Measurements from ENCODE around the gene PAK4. TPM values are rescaled to one million over a fixed set of nuclear protein-coding genes. Genes with fewer than 3 reads are reported as not detected.

The PAK4 gene
- 10 to 100 TPM; 14.6 to 18.4 TPM for total RNA-seq

DNA sequence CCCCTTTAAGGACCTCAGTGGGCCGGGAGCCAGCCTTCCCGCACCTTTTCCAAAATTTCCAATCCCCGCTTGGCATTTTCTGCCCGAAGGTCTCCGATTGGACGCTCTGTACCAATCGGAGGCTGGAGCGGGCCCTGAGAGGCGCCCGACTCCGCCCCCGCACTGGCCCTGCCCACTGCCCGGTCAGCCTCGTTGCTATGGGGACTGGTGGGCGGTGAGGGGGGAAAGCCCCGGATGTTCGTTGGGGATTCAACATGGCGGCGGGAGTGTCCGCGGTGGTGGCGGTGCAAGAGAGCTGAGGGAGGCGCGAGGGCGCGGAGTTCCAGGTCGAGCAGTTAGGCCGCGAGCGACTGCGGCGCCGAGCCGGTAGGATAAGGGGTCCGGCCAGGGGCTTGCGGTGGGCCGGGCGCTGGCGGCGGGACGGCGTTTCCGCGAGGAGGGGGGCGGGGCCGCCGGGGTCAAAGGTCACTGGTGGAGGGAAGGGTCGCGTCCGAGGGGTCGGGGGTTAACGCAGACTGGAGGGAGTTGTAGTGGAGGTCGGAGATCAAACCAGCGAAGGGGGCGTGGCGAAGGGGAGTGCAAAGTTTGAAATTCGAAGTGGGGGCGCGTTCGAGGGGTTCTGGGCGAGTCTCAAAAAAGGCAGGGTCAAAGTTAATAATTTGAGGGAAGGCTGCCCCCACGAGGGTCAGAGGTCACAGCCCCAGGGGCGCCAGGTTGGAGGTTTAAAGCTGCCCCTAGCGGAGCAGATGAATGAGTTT, at the start of gene PAK4:
Gene PAK4 (plus strand): TSS at position 233 of the 758 bp plus-strand sequence. CDS start 43,768 bp downstream, outside the sequence.
- peaks cover 34% of the 10 kb centered on the region for H3K4me1 Mint-ChIP-seq
- peak within 1 kb of the TSS; percentile 89 for H3K27ac Mint-ChIP-seq
- H3K9me3 Mint-ChIP-seq (ENCODE audit: low read depth): no peaks in the 10 kb centered on the region
- peak; percentile 99 for ATAC-seq
- DNase-seq: peak; percentile 98
- CTCF ChIA-PET: interaction anchor here (0.7 to 1.5 kb wide), 3 partner anchors 202 to 407 kb away, joined by 3 to 6 read pairs (median 3); partner anchors contain the start of gene EID2B
- H3K4me3 Mint-ChIP-seq: peak within 1 kb of the TSS; percentile 85
- peaks cover 4% of the 10 kb centered on the region for H3K27me3 Mint-ChIP-seq
- no peaks in the 10 kb centered on the region for H3K36me3 Mint-ChIP-seq

DNA sequence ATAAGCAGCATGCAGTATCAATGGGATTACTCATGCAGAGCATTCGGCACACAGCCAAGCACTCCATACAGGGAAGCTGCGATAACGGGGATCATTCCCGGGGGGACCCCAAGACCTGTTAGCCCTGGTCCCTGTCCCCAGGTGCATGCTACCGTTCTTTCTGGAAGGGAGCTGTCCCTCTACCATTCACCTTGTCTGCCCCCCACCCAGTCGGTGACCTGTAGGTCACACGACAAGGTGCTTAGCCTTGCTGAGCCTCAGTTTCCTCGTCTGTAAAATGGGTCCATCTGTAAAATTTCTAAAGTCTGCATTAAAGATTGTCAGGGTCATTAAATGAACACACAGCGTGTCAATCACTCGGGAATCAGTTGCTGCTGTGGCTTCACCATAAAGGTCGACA, 48.3 kb upstream of the PAK4 start:
- Mint-ChIP-seq H3K27ac (no peak overlapping the region), H3K9me3 (ENCODE audit: low read depth) (no peaks in the 10 kb centered on the region), H3K36me3 (no peaks in the 10 kb centered on the region), H3K27me3 (peaks cover 19% of the 10 kb centered on the region), H3K4me1 (peaks cover 23% of the 10 kb centered on the region), H3K4me3 (no peak overlapping the region)
- DNase-seq (no peak), ATAC-seq (no peak)
- CTCF ChIA-PET: interaction anchor here (1.3 kb wide), 1 partner anchor 25 kb away, joined by 3 read pairs; no protein-coding TSS in a partner anchor

DNA sequence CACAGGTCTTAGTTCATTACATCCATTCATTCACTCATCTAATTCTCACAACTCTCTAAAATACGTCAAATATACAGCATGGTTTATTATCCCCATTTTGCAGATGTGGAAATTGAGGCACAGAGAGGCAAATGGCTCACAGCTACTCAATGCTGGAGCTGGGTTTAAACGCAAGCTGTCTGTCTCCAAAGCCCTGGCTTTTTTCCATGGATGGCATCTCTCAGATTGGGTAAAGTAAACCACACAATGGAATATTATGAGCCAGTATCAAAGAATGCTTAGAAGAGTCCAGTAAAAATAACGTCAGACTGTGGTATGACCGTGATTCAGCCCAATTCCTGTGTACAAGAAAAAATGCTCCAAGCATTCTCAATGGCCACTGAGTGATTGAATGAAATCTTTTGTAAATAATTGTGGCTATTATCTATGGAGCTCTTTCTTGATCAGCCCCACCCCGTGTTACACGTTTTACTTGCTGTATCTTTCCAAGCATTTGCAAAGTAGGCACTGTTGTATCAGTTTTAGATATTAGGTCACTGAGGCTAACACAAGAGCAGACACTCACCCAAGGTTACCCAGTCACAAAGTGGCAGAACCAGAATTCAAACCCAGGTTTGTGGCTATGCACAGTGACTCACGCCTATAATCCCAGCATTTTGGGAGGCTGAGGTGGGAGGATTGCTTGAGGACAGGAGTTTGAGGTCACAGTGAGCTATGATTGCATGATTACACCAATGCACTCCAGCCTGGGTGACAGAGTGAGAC, 47.0 kb upstream of the PAK4 start:
- H3K9me3 Mint-ChIP-seq (ENCODE audit: low read depth): no peaks in the 10 kb centered on the region
- CTCF ChIA-PET: interaction anchor here (0.8 to 1.5 kb wide), 4 partner anchors 8 to 32 kb away, joined by 3 to 4 read pairs (median 3); no protein-coding TSS in a partner anchor
- H3K36me3 Mint-ChIP-seq: no peaks in the 10 kb centered on the region
- DNase-seq: no peak
- H3K27me3 Mint-ChIP-seq: peaks cover 32% of the 10 kb centered on the region
- ATAC-seq: no peak
- H3K4me3 Mint-ChIP-seq: no peak overlapping the region
- peaks cover 16% of the 10 kb centered on the region for H3K4me1 Mint-ChIP-seq
- no peak overlapping the region for H3K27ac Mint-ChIP-seq

DNA sequence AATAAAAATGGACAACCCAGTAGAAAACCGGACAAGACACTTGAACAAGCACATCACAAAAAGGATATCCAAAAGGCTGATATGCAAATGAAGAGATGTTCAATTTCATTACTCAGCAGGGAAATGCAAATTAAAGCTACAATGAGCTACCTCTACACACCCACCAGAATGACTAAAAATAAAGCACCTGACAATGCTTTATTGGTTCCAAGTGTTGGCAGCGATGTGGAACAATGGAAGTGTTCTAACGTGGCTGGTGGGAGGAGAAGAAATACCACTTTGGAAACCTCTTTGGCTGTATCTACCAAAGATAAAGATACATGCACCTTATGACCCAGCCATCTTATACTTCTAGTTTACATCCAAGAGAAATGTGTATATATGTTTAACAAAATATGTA, 45.2 kb upstream of the PAK4 start:
- DNase-seq: no peak
- Mint-ChIP-seq H3K27me3 (peaks cover 46% of the 10 kb centered on the region), H3K4me3 (no peak overlapping the region), H3K27ac (no peak overlapping the region), H3K4me1 (peaks cover 14% of the 10 kb centered on the region), H3K36me3 (no peaks in the 10 kb centered on the region), H3K9me3 (ENCODE audit: low read depth) (no peaks in the 10 kb centered on the region)
- no peak for ATAC-seq
- CTCF ChIA-PET: no interaction called here

DNA sequence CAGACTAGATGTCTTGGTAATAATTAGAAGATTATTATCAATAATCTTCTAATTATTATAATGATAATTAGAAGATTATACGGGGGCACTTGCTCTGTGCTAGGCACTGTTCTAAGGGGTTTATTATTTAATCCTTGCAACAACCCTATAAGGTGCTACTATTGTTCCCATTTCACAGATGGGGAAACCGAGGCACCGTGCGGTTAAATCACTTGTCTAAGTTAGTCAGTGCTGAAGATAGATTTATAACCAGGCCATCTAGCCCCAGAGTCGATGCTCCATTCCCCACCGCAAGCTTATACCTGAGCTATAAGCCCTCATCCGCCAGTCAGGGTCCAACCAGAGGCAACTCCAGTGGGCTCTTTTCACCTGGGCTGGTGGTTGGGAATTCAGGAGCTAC, 43.4 kb upstream of the PAK4 start:
- H3K4me1 Mint-ChIP-seq: peaks cover 14% of the 10 kb centered on the region
- CTCF ChIA-PET: no interaction called here
- H3K36me3 Mint-ChIP-seq: no peaks in the 10 kb centered on the region
- H3K9me3 Mint-ChIP-seq (ENCODE audit: low read depth): no peaks in the 10 kb centered on the region
- no peak for ATAC-seq
- no peak overlapping the region for H3K27ac Mint-ChIP-seq
- peaks cover 54% of the 10 kb centered on the region for H3K27me3 Mint-ChIP-seq
- no peak overlapping the region for H3K4me3 Mint-ChIP-seq
- no peak for DNase-seq

DNA sequence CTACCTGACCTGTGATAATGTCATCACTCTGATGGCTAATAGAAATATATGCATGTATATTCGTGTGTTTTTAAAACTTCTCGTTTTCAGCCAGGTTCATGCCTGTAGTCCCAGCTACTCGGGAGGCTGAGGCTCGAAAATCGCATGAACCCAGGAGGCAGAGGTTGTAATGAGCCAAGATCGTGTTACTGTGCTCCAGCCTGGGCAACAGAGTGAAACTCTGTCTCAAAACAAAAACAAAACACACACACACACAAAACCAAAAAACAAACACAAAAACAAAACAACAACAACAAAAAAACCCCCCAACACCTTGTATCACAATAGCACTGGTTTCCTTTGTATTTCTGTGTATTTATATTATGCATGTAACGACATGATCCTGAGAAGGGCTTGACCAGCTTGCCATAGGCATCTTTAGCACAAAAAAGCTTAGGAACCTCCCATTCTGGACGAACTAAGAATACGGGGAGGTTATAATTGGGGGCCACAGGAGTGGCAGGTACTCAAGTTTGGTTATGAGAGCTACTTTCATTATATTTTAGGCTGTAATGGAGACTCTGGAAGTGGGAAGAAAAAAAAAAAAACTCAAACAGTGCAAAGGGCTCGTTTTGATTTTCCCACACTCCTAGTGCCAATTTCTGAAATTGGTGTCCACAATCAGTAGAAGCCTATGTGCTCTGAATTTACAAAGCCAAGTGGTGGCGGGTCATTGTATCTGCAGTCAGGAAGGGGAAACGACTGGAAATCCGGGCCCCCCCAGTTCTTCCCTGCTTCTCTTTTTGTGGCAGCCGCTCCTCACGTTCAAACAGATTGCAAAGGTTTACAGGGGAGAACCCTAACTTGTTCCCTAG, 42.6 kb upstream of the PAK4 start:
- no peak overlapping the region for H3K4me3 Mint-ChIP-seq
- DNase-seq (no peak), ATAC-seq (no peak)
- H3K36me3 Mint-ChIP-seq: no peaks in the 10 kb centered on the region
- peaks cover 14% of the 10 kb centered on the region for H3K4me1 Mint-ChIP-seq
- H3K27ac Mint-ChIP-seq: no peak overlapping the region
- CTCF ChIA-PET: no interaction called here
- no peaks in the 10 kb centered on the region for H3K9me3 Mint-ChIP-seq (ENCODE audit: low read depth)
- peaks cover 58% of the 10 kb centered on the region for H3K27me3 Mint-ChIP-seq

DNA sequence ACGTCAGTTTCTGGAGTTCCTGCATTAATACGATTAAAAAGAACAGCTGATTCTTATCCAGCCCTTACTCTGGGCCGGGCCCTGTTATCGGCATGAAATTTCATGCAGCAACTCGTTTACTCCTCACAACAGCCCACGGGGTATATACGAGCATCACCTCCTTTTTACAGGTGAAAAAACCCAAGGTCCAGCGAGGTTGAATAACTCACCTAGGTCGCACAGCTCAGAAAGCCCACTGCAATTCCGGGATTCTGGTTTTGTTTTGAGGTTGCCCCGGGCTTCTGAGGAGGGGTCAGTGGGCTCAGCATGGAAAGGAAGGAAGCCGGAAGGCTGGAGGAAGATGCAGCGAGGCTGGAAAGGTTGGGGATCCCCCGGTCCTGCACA, 42.0 kb upstream of the PAK4 start:
- peaks cover 58% of the 10 kb centered on the region for H3K27me3 Mint-ChIP-seq
- no peaks in the 10 kb centered on the region for H3K9me3 Mint-ChIP-seq (ENCODE audit: low read depth)
- no peak overlapping the region for H3K27ac Mint-ChIP-seq
- CTCF ChIA-PET: interaction anchor here (0.8 kb wide), 1 partner anchor 9 kb away, joined by 3 read pairs; no protein-coding TSS in a partner anchor
- peaks cover 14% of the 10 kb centered on the region for H3K4me1 Mint-ChIP-seq
- ATAC-seq (peak; percentile 23), DNase-seq (no peak)
- no peaks in the 10 kb centered on the region for H3K36me3 Mint-ChIP-seq
- H3K4me3 Mint-ChIP-seq: no peak overlapping the region

DNA sequence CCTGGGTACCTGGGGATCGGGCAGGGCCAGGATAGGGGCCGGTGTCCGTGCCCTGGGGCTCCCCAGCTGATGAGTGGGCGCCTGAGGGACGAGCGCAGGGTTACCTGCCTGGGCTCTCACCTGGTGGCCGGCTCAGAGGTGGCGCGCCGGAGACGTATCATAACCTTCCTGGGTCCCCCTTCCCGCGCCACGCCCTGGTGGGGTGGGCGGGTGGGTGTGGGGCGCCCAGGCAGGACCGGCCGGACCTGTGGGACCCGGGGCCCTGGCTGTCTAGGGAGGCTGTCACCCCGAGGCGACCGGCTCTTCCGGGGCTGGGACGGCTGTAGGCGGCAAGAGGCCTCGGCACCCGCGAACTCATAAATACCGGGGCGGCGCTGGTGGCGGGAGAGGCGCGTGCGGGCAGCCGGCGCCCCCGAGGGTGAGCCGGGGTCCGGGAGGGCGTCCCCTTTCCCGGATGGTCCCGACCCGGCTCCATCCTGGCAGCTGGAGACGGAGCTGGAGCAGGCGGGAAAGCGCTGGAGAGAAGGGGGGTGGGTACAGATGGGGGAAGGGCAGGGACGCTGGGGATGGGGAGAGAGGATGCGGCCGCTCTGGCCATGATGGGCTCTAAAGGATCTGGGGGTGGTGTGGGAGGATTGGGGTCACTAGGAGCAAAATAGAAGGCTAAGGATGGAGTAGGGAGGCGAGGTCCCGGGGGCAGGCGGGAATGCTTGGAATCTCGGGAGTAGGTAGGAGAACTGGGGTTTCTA, 41.4 kb upstream of the PAK4 start, which contains the start of gene ACP7:
Gene ACP7 (plus strand): TSS at position 386 of the 749 bp plus-strand sequence. CDS start 902 bp downstream, outside the sequence.
- H3K27ac Mint-ChIP-seq: no peak within 1 kb of the TSS
- peaks cover 58% of the 10 kb centered on the region for H3K27me3 Mint-ChIP-seq
- H3K36me3 Mint-ChIP-seq: no peaks in the 10 kb centered on the region
- H3K9me3 Mint-ChIP-seq (ENCODE audit: low read depth): no peaks in the 10 kb centered on the region
- CTCF ChIA-PET: interaction anchor here (0.8 kb wide), 1 partner anchor 9 kb away, joined by 3 read pairs; no protein-coding TSS in a partner anchor
- DNase-seq (no peak), ATAC-seq (peak; percentile 45)
- H3K4me3 Mint-ChIP-seq: no peak within 1 kb of the TSS
- H3K4me1 Mint-ChIP-seq: peaks cover 14% of the 10 kb centered on the region

DNA sequence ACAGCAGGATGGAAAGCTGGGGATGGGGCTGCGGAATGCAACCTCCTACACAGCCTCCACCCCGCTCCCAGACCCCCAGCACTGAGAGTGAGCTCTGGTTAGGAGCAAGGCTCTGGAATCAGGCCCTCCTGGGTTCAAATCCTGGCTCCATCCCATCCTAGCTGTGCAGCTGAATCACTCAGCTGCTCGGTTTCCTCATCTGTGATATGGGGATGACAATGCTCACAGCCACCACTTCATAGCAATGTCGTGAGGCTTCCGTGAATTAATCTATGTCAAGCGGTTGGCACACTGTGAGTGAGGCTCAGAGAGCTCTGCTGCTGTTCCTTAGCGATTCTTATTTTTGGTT, 40.9 kb upstream of the PAK4 start:
- Mint-ChIP-seq H3K4me1 (peaks cover 14% of the 10 kb centered on the region), H3K9me3 (ENCODE audit: low read depth) (no peaks in the 10 kb centered on the region), H3K27me3 (peaks cover 60% of the 10 kb centered on the region), H3K36me3 (no peaks in the 10 kb centered on the region), H3K4me3 (no peak overlapping the region), H3K27ac (no peak overlapping the region)
- DNase-seq (no peak), ATAC-seq (no peak)
- CTCF ChIA-PET: no interaction called here

DNA sequence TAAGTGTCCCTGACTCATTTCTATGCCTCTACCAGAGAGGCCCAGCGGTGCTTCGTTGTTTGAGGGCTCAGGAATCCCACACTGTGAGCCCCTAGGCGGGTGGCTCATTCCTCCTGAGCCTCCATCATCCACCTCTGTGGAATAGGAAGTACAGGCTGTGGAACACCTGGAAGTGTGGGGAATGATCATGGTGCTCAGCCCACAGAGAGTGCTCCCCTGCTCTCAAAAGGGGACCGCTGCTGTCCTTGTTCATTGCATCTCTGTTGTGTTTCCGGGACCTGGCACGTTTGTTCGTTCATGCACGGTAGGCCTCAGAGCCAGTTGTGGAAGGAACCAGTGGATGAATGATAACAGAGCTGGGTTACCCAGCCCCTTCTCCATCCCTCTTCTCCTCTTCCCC, 40.2 kb upstream of the PAK4 start:
- DNase-seq (no peak), ATAC-seq (no peak)
- Mint-ChIP-seq H3K27me3 (peaks cover 59% of the 10 kb centered on the region), H3K36me3 (no peaks in the 10 kb centered on the region), H3K4me3 (no peak overlapping the region), H3K27ac (no peak overlapping the region), H3K4me1 (peaks cover 14% of the 10 kb centered on the region), H3K9me3 (ENCODE audit: low read depth) (no peaks in the 10 kb centered on the region)
- CTCF ChIA-PET: interaction anchor here (1.5 kb wide), 1 partner anchor 10 kb away, joined by 3 read pairs; no protein-coding TSS in a partner anchor

DNA sequence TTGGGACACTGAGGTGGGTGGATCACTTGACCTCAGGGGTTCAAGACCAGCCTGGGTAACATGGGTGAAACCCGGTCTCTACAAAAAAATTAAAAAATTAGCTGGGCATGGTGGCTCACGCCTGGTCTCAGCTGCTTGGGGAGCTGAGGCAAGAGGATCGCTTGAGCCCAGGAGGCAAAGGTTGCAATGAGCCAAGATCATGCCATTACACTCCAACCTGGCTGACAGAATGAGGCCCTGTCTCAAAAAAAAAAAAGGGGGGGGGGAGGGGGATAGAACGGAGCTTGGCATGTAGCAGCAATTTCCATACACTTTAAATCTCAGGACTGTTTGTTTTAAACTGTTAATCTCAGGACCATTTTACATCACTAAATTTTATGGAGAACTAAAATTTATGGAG, 39.2 kb upstream of the PAK4 start:
- Mint-ChIP-seq H3K27ac (no peak overlapping the region), H3K4me1 (peaks cover 11% of the 10 kb centered on the region), H3K27me3 (peaks cover 49% of the 10 kb centered on the region), H3K9me3 (ENCODE audit: low read depth) (no peaks in the 10 kb centered on the region), H3K4me3 (no peak overlapping the region), H3K36me3 (no peaks in the 10 kb centered on the region)
- ATAC-seq (no peak), DNase-seq (no peak)
- CTCF ChIA-PET: interaction anchor here (0.7 to 1.5 kb wide), 3 partner anchors 8 to 130 kb away, joined by 3 read pairs; no protein-coding TSS in a partner anchor

DNA sequence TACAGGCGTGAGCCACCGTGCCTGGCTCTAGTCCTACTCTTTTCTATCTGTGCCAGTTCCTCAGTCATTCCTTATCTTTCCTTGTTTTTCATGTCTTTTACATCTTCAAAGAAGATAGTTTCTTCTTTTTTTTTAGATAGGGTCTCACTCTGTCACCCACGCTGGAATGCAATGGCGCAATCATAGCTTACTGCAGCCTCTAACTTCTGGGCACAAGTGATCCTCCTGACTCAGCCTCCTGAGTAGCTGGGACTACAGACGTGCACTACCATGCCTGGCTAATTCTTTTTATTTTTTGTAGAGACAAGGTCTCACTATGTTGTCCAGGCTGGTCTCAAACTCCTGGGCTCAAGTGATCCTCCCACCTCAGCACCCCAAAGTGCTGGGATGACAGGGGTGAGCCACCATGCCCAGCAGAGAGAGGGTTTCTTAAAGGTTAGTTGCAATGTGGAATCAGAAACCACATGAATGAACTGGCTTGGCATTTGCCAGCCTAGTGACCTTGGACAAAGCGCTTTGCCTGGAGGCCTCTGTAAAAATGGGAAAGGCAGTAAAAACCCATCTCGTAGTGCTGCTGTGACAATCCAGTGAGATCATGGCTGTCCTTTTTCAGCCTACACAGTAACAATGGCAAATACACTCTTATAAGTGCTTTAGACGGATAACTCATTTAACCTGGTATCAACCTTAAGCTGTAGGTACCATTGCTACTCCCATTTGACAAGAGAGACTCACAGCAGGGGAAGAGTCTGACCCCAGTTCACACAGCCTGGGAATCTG, 37.5 kb upstream of the PAK4 start:
- Mint-ChIP-seq H3K9me3 (ENCODE audit: low read depth) (no peaks in the 10 kb centered on the region), H3K27ac (no peak overlapping the region), H3K4me3 (no peak overlapping the region), H3K27me3 (peaks cover 36% of the 10 kb centered on the region), H3K36me3 (no peaks in the 10 kb centered on the region), H3K4me1 (peaks cover 6% of the 10 kb centered on the region)
- DNase-seq (no peak), ATAC-seq (no peak)
- CTCF ChIA-PET: no interaction called here

Measured in activated CD8-positive, alpha-beta memory T cell treated with anti-CD3 and anti-CD28 coated beads, Interleukin-2, amount 10 ng/mL, durations not matched to agents 7 days and 5 days (primary cell).